ENCODE data around the gene KMT5B.

- TF ChIP-seq, protein P1, sequence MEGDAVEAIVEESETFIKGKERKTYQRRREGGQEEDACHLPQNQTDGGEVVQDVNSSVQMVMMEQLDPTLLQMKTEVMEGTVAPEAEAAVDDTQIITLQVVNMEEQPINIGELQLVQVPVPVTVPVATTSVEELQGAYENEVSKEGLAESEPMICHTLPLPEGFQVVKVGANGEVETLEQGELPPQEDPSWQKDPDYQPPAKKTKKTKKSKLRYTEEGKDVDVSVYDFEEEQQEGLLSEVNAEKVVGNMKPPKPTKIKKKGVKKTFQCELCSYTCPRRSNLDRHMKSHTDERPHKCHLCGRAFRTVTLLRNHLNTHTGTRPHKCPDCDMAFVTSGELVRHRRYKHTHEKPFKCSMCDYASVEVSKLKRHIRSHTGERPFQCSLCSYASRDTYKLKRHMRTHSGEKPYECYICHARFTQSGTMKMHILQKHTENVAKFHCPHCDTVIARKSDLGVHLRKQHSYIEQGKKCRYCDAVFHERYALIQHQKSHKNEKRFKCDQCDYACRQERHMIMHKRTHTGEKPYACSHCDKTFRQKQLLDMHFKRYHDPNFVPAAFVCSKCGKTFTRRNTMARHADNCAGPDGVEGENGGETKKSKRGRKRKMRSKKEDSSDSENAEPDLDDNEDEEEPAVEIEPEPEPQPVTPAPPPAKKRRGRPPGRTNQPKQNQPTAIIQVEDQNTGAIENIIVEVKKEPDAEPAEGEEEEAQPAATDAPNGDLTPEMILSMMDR (IDR thresholded peaks at IDR 0.05; ENCODE audit: insufficient read depth, low read depth, low read length), result no peak
- no peak for TF ChIP-seq EZH2 (IDR thresholded peaks at IDR 0.05; ENCODE audit: insufficient read depth, low read length)
These were observed 74.9 kb downstream of the KMT5B start for GRCh38 chr11:68138237-68138636.

Measured in astrocyte (in vitro differentiated cells and primary cell).